GM21737 (cell line): ENCODE data around the gene DGLUCY.
"Not testable (repeated sequence)": the region's sequence is repeated elsewhere in the genome, so short reads cannot be mapped to it uniquely, and the experiment has no call there.

Experiments used
- ATAC-seq: cut with Tn5 transposase; IDR thresholded peaks from one replicate; pipeline ENCODE4 v1.9.1; 2021; ENCODE audit warnings: mild to moderate bottlenecking, moderate library complexity; ENCODE audit not compliant: unreplicated experiment

Gene DGLUCY

GRCh38 chr14:91113829-91114078 is at the start of gene DGLUCY:
Gene DGLUCY (plus strand): TSS chr14:91114073. CDS start chr14:91160295, 46,222 bp downstream.
- ATAC-seq = peak; percentile 66

- ATAC-seq = no peak
These were observed 48.6 kb upstream of the DGLUCY start for GRCh38 chr14:91065266-91065665.

- no peak for ATAC-seq
These were observed 46.7 kb upstream of the DGLUCY start for GRCh38 chr14:91067186-91067585.

GRCh38 chr14:91068642-91069041 is 45.2 kb upstream of the DGLUCY start:
- ATAC-seq = no peak

- ATAC-seq = no peak
These were observed 43.3 kb upstream of the DGLUCY start for GRCh38 chr14:91070572-91070971.

- ATAC-seq = no peak
These were observed 38.3 kb upstream of the DGLUCY start for GRCh38 chr14:91075553-91075952.

- no peak for ATAC-seq
These were observed 35.7 kb upstream of the DGLUCY start for GRCh38 chr14:91078095-91078737.

- no peak for ATAC-seq
These were observed 33.8 kb upstream of the DGLUCY start for GRCh38 chr14:91080071-91080470.

GRCh38 chr14:91082282-91082681 is 31.6 kb upstream of the DGLUCY start:
- ATAC-seq = no peak

- ATAC-seq = no peak
These were observed 29.4 kb upstream of the DGLUCY start for GRCh38 chr14:91084516-91084915.

- not testable (repeated sequence) for ATAC-seq
These were observed 26.4 kb upstream of the DGLUCY start for GRCh38 chr14:91087470-91087869.

- ATAC-seq = no peak
These were observed 25.2 kb upstream of the DGLUCY start for GRCh38 chr14:91088585-91089235.

- no peak for ATAC-seq
These were observed 23.8 kb upstream of the DGLUCY start for GRCh38 chr14:91089958-91090535.

GRCh38 chr14:91090743-91091142 is 23.1 kb upstream of the DGLUCY start:
- ATAC-seq = no peak

- no peak for ATAC-seq
These were observed 21.8 kb upstream of the DGLUCY start for GRCh38 chr14:91092073-91092472.

- ATAC-seq = not testable (repeated sequence)
These were observed 20.0 kb upstream of the DGLUCY start for GRCh38 chr14:91093743-91094472.

GRCh38 chr14:91094772-91095171 is 19.1 kb upstream of the DGLUCY start:
- no peak for ATAC-seq

- ATAC-seq = no peak
These were observed 18.7 kb upstream of the DGLUCY start for GRCh38 chr14:91095178-91095577.

GRCh38 chr14:91097657-91098056 is 16.2 kb upstream of the DGLUCY start:
- not testable (repeated sequence) for ATAC-seq

- ATAC-seq = no peak
These were observed 15.3 kb upstream of the DGLUCY start for GRCh38 chr14:91098591-91098990.

- ATAC-seq = no peak
These were observed 13.8 kb upstream of the DGLUCY start for GRCh38 chr14:91100102-91100501.

GRCh38 chr14:91103116-91103515 is 10.8 kb upstream of the DGLUCY start:
- no peak for ATAC-seq
